ENCODE results near the gene ZNF740.

GRCh38 chr12:53152390-53152789, 28.1 kb upstream of the ZNF740 start:
- no peak for TF ChIP-seq POLR2AphosphoS5 (IDR thresholded peaks at IDR 0.05; ENCODE audit: low read depth, low read length)
- no peak for TF ChIP-seq TAF1 (IDR thresholded peaks at IDR 0.05; ENCODE audit: borderline replicate concordance, low read depth, low read length)
- no peak for TF ChIP-seq POLR2A (IDR thresholded peaks at IDR 0.05; ENCODE audit: low read depth, low read length)

All from GM12892 (cell line).